HG03060 (cell line): Measurements from ENCODE around the gene KLHL7.
A peak's percentile ranks its signal among the peaks of the same experiment; 100 is the strongest.

Experiments
- ATAC-seq: cut with Tn5 transposase; IDR thresholded peaks from one replicate; pipeline ENCODE4 v1.9.1; 2021; ENCODE audit warnings: low read depth, moderate number of reproducible peaks; ENCODE audit not compliant: unreplicated experiment

The KLHL7 gene, protein sequence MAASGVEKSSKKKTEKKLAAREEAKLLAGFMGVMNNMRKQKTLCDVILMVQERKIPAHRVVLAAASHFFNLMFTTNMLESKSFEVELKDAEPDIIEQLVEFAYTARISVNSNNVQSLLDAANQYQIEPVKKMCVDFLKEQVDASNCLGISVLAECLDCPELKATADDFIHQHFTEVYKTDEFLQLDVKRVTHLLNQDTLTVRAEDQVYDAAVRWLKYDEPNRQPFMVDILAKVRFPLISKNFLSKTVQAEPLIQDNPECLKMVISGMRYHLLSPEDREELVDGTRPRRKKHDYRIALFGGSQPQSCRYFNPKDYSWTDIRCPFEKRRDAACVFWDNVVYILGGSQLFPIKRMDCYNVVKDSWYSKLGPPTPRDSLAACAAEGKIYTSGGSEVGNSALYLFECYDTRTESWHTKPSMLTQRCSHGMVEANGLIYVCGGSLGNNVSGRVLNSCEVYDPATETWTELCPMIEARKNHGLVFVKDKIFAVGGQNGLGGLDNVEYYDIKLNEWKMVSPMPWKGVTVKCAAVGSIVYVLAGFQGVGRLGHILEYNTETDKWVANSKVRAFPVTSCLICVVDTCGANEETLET

DNA sequence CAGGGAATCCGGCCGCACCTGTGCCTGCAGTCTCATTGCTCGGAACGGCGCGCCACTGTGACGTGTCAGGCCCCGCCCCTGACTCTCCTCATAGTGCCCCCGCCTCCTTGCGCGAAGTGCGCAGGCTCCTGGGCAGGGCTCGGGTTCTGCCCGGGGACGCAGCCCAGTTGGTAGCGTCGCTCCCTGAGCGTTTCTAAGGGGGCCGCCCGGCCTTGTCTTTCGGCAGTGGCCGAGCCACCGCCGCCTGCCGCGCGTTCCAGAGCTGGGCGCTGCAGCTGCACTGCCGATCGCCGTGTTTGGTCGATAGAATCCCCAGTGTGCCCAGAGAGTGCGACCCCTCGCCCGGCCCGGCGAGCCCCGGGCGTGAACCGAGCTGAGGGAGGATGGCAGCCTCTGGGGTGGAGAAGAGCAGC is at the start of gene KLHL7:
Gene KLHL7 (plus strand): TSS at position 142 of the 413 bp plus-strand sequence. CDS start 242 bp downstream, at position 384.
- peak; percentile 74 for ATAC-seq

DNA sequence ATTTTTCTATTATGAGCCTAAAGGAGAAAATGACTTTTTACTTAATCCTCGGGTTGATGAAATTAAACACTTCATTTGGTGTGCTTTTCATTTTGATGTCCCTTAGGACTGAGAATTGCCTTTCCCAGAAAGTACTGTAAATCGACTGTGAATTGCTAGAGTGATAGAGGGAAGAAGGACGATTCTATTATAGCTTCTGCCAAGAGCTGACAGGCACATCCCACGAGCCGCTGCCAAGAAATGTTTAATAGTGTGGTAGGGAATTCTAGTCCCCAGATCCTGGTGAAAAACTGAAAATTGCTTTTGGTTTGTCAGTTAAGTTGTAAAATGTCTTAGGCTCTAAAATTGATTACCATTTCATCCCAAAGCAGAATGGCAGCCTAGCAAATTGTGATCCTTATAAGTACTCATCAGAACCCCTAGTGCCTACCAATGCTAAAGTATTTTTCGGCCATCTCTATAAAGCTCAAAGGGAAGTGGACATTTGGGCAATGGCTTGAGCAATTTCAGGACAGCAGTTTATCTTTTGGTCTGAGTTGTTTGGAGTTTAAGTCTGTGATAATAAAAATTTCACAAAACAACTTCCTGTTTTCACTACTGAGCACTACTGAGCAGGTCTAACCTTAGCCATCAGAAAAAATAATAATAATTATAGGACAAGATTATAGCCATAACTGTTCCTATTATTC is 47.0 kb upstream of the KLHL7 start:
- no peak for ATAC-seq

DNA sequence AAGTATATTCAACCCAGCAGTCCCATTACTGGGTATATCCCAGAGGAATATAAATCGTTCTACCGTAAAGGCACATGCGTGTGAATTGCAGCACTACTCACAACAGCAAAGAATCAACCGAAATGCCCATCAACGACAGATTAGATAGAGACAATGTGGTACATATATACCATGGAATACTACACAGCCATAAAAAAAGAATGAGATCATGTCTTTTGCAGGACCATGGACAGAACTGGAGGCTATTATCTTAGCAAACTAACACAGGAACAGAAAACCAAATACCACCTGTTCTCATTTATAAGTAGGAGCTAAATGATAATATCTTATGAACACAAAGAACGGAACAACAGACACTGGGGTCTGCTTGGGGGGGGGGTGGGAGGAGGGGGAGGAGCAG is 44.3 kb upstream of the KLHL7 start:
- no peak for ATAC-seq

DNA sequence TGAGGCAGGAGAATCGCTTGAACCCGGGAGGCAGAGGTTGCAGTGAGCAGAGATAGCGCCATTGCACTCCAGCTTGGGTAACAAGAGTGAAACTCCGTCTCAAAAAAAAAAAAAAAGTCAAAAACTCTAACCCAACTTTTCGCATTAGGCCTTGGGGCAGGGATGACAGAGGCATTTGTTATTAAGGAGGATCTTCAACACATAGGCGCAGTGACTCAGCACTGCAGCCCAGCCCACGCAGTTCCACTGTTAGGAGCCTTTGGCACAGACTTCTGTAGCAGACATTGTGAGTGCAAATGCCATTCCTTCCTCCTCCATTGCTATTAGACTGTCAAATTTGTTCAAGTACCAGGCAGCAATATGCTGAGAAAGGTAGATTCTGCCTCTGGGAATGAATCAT is 43.1 kb upstream of the KLHL7 start:
- ATAC-seq = no peak

DNA sequence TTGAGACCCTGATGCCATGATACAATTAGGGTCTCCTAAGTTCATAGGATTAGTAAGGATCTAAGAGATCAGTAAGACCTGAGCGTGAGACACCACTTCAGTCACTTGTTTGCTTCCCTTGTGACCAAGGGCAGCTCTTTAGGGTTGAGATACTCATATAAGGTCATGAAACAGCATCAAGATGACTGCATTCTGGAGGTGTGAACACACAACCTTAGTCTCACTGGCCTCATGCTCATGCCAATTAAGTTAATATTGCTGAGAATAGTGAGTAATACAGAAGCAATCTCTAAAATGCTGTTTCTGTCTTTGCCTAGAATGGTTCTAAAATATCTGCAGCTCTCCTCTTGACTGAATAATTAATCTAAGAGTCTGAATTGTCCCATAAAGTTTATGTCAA is 39.6 kb upstream of the KLHL7 start:
- no peak for ATAC-seq

DNA sequence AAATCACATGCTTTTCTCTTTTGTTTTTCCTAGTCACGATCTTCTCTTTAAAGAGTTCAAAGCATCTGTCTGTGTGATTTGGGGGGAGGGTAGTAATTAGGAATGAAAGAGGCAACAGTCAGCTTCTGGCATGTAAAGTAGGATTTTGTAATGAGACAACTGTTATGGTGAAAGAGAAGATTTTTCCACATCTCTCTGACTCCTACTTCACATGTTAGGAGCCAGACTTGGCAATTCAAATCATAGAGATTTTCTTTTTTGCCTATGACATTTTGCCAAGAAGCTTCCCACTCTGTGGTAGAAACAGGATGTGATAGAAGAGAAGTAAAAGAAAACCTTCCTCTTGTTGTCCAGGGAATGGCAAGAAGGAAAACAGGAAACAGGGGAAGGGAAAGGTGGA is 38.3 kb upstream of the KLHL7 start:
- ATAC-seq = no peak

DNA sequence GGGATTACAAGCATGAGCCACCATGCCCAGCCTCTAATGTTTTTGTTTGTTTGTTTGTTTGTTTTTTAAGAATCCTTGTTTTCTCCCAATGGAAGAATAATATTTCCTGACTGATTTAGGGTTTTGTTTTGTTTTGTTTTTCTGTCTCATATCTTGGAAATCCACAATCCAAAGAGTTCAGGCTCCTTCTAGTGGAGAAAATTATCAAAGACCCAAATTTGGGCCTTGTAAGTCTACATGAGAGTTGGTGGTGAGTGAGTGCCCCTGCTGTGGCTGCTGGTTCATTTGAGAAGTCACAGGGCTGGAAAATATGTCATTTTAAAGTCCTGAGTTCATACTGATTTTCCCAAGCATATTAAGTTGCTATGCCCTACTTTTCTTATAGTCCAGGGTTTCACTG is 33.5 kb upstream of the KLHL7 start:
- ATAC-seq = no peak

DNA sequence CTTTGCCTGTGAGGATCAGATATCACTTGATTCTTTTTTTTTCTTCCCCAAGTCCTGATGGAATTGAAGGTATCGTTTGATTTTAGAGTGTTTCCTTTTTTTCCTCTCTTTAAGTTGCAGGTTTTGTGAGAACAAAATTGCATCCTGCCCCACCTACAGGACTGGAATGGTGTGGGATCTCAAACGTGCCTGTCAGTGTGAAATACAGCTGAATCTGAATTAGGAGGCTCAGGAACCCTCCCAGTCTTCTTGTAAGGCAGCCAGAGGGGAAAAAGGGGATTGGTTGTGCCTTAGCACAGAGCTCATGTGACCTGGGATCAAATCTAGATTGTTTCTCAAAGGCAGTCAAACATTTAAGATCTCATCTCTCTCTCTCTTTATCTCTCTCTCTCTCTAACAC is 32.7 kb upstream of the KLHL7 start:
- ATAC-seq = no peak

DNA sequence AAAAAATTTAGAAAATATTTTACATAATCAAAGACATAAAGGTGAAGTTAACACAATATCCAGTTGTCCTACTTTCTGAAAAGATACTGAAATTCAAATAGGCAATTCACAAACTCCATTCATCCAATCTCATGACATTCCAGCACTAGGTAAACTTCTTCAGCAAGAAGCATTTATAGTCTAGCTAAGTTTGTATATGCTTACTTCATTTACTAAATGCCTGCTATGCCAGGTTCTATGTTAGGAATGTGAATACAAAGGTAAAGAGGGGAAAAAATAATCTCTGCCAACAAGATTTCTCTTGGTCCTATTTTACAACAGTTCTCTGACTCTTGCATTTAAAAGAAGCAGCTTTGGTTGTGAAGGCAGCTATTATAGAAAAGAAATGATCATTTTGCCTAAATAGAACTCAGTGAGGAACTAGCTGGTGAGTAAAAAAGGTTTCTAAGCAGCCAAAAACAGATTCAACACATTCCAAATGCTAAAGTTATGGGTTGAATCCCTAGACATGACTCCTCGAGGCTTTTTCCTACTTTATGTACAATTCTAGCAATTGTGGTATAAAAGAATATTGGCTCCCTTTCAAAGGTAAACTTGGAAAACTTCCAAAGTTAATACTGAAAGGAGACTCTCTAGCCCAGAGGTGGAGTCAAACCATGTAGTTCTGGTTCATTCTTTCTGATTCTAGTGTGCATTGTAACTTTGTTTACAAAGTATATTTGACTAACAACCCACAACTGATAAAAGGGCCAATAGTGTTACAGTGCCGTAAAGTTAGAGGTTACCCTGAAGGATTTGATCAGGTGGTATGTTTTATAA is 30.9 kb upstream of the KLHL7 start:
- ATAC-seq = no peak

DNA sequence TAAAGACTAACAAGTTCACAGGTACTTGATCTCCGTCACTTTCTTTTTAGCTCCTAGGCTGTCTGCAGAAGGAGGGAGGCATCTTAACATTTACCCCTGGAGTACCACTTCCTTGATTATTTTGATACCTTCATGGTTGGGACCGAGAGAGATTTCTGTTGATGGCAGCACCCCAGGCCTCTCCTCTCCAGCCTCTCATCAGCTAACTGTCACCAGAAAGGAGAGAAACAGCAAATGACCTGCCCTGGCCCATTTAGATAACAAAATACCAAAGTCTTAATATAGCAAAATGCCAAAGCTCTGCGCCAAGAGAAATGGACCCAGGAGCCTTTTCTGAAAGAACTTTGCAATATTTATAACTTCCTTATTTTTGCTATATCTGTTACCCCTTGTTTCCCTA is 30.0 kb upstream of the KLHL7 start:
- ATAC-seq = no peak

DNA sequence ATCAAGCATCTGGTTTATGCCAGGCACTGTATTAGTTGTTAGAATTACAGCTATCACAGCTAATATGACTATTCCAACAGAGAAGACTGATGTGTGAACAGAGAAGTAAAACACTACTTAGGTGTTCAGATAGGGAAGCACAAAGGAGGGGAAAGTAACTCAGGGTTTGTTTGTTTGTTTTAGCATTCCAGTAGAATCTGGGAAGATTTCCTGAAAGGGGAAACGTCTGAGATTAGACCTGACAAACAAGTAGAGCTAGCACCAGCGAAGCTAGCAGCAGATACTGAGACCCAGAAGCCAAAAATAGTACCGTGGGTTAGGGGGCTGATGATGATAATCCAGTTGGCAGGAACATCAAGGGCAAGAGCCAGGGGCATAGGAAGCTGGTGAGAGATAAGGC is 28.8 kb upstream of the KLHL7 start:
- ATAC-seq = no peak

DNA sequence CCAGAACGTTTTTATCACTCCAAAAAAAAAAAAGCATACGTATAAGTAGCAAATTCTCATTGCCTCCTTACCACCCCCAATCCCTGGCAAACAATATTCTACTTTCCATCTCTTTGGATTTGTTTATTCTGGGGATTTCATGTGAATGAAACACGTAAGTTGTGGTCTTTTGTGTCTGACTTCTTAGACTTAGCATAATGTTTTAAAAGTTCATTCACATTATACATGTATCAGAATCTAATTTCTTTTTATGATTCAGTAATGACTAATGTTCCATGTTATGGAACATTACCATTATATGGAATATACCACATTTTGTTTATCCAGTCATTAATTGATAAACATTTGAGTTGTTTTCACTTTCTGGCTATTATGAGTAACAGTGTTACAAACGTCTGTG is 12.5 kb upstream of the KLHL7 start:
- ATAC-seq = no peak

DNA sequence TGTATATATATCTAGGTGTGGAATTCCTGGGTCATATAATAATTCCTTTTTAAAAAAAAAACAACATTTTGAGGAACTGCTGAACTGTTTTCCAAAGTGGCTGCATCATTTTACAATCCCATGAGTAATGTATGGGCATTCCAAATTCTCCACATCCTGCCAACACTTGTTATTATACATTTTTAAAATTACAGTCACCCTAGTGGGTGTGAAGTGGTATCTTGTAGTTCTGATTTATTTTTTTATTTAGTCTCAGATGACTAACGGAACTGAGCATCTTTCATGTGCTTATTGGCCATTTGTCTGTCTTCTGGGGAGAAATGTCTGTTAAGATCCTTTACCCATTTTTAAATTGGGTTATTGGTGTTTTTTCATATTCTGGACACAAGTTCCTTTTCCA is 12.0 kb upstream of the KLHL7 start:
- ATAC-seq = no peak

DNA sequence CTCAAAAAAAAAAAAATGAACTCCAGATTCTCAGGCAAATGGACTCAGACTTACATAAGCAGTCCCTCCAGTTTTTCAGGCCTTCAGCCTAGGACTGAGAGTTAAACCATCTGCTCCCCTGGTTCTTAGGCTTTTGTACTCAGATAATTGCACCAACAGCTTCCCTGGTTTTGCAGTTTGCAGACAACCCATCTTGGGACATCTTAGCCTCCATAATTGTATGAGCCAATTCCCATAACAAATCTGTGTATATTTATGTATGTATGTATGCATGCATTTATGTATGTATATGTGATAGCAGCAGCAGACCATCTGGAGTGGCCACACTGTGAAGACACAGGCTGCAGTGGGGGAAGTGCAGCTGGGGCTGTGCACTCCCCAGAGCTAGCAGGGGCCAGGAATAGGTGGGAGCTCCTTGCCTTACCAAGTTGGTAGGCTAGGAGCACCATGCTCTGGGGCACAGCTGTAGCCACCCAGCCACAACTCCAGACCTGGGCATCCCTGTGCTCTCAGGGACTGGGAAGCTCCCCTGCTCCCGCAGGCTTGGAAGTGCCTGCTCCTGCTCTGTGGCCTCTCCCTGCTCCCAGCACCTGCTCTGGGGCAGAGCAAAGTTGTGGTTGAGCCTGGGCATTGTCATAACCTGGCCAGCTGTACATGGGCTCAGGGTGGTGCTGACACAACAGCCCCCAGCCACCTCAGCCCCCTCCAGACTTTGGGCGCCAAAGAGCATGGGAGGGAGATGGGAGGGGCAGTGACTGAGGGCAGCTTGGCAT is 8.9 kb upstream of the KLHL7 start:
- ATAC-seq = no peak

DNA sequence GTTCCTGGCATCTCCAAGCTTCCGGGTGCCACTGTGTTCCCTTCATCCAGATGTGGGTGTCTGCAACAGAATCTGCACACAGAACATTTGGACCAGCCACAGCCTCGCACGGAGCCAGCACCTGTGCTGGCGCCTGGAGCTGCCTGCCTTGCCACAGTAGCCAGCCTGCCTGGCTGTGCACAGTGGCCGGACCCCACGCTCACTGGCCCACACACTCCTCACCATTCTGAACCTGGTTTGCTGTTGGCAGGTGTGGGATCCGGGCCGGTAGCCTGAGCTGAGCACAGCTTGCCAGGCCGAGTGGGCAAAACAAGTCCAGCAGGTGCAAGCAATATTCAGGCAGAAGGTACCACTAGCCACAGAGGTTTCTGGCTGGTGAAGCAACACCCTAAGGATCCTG is 7.6 kb upstream of the KLHL7 start:
- no peak for ATAC-seq

DNA sequence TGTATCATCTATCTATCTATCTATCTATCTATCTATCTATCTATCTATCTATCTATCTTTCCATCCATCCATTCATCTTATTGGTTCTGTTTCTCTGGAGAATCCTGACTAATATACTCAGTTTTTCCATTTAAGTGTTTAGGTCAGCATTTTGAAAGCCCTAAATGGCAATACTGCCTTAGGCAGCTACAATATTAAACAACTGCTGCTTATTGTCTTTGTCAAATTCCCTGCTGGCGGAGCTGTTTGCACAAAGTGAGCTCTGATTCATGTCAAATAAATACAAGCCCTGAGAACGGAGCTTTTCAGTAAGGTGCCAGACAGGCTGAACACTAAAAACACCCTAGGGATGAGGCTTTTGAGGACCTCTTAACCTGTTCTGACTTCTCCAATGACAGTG is 7.1 kb upstream of the KLHL7 start:
- ATAC-seq = no peak

DNA sequence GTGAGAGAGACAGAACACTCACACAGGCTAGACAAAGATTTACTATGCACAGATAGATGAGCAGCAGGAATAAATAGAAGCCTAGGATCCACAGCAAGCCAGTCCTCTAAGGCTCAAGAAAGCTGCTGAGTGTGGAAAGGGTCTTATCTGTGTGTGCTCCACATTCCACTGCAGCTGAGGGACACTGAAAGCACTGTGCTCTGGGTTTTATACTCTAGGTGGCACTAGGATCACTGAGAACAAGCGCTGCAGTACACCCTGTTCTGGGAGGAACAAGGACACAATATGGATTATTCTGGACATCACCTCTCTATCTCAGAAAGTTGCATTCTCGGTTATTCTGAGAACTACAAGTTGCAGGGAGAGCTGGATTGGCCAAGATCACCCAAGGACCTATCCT is 4.9 kb upstream of the KLHL7 start:
- no peak for ATAC-seq

DNA sequence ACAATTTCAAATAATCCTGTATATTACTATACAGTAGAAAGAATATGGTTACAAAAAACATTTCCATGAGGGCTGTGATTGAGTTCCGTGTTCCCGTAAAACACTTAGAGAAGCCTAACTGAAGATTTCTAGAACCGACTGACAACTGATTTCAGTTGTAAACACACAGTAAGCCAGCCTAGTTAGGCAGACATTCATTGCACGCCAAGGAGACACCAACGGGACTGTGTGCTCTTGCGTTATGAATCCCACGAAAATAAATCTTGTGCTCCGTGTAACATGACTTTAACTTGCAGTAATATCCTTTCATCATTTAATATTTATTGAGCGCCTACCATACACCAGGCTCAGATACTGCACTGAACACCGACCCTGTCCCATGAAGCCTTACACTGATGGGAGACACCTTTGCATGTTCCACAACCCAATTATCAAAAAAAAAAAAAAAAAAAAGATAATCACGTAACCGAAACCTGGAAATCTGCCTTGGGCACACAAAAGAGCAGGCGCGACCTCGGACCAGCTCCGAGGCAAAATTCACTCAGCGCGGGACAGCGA is 420 bp upstream of the KLHL7 start:
- peak; percentile 26 for ATAC-seq

DNA sequence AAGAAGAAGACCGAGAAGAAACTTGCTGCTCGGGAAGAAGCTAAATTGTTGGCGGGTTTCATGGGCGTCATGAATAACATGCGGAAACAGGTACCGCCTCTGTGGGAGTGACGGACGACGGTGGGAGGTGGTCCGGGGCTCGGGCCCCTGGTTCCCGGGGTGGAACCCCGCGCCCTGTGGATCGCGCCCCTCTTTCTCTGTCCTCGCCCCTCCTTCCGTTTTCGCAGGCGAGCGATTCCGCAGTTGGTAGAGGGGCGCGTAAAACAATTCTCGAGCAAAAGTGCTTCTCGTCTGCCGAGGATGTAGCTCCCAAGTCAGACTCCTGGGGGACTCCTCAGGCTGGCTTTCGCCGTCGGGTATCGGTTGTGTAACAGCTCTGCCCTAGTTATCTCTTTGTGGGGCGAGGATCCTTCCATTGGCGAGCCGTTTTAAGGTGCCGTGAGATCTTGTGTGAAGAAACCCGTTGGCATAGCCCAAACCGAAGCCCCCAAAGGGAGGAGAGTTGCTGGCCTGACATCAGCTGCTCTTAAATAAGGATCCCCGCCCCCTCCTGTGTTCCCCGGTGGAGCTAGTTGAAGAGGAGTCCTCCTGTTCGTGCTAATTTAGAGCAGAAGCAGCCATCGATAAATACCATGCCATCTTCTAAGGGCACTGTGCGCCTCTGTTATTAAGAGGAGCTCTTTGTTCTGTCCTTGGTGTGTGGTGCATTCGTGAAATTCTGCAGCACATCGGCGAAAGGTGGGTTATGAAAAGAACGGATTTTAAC is 655 bp downstream of the KLHL7 start:
- peak; percentile 6 for ATAC-seq
